Liver (tissue), 9 donors: ENCODE data around the gene FER1L5. TPM values are rescaled to one million over a fixed set of nuclear protein-coding genes. Genes with fewer than 3 reads are reported as not detected.
A peak's percentile ranks its signal among the peaks of the same experiment; 100 is the strongest.

Experiments
- DNase-seq: peaks from one replicate; pipeline ENCODE4 v3.0.0-alpha.2; 2017; ENCODE audit warnings: low spot score
- H3K27ac ChIP-seq, 2 donors: one replicate each; pipeline ENCODE4 v1.7.0; 2013; ENCODE audit warnings: inconsistent platforms in 2 of 2, low read length in 2 of 2, control low read depth in 1 of 2, low read depth in 1 of 2, mild to moderate bottlenecking in 1 of 2
- H3K27me3 ChIP-seq, 4 donors: one replicate each; pipeline versions ENCODE4 v1.6.1 to v1.7.0; 2013; ENCODE audit warnings: low read length in 3 of 4, inconsistent platforms in 1 of 4, mild to moderate bottlenecking in 1 of 4, moderate library complexity in 1 of 4; ENCODE audit not compliant: control insufficient read depth in 4 of 4, insufficient read depth in 4 of 4
- H3K36me3 ChIP-seq, 4 donors: one replicate each; pipeline versions ENCODE4 v1.6.1 to v1.7.0; 2013; ENCODE audit warnings: low read length in 3 of 4, mild to moderate bottlenecking in 3 of 4, low read depth in 1 of 4, moderate library complexity in 1 of 4; ENCODE audit not compliant: control insufficient read depth in 4 of 4, insufficient read depth in 3 of 4
- H3K4me1 ChIP-seq, 4 donors: one replicate each; pipeline versions ENCODE4 v1.6.1 to v1.7.0; 2013; ENCODE audit warnings: low read length in 3 of 4, mild to moderate bottlenecking in 3 of 4, moderate library complexity in 1 of 4; ENCODE audit not compliant: control insufficient read depth in 4 of 4, insufficient read depth in 4 of 4
- H3K4me3 ChIP-seq, 3 donors: one replicate each; pipeline versions ENCODE4 v1.6.1 to v1.7.0; 2013; ENCODE audit warnings: low read length in 3 of 3, control low read depth in 1 of 3, low read depth in 1 of 3, mild to moderate bottlenecking in 1 of 3
- H3K9ac ChIP-seq, 2 donors: one replicate each; pipeline ENCODE4 v1.7.0; 2013; ENCODE audit warnings: low read length in 2 of 2, mild to moderate bottlenecking in 2 of 2, moderate library complexity in 2 of 2, control low read depth in 1 of 2, low read depth in 1 of 2
- H3K9me3 ChIP-seq, 4 donors: one replicate each; pipeline versions ENCODE4 v1.6.1 to v1.7.0; 2013; ENCODE audit warnings: low read length in 3 of 4; ENCODE audit not compliant: control insufficient read depth in 4 of 4
- EGR1 ChIP-seq, 2 donors: IDR thresholded peaks; 2 replicates each; pipeline ENCODE4 v1.6.1; 2016 to 2018; ENCODE audit warnings: antibody characterized with exemption in 2 of 2, low read depth in 2 of 2
- FOXA1 ChIP-seq: IDR thresholded peaks from 2 replicates; pipeline ENCODE4 v1.6.1; 2016; ENCODE audit warnings: antibody characterized with exemption
- FOXA2 ChIP-seq: IDR thresholded peaks from 2 replicates; pipeline ENCODE4 v1.6.1; 2016; ENCODE audit warnings: antibody characterized with exemption
- GABPA ChIP-seq, 2 donors: IDR thresholded peaks in 1 of 2; conservative IDR thresholded peaks in 1 of 2; 2 replicates each; pipeline ENCODE4 v1.6.1; 2016; ENCODE audit warnings: antibody characterized with exemption in 2 of 2, mild to moderate bottlenecking in 1 of 2, moderate library complexity in 1 of 2
- HNF4A ChIP-seq, 2 donors: conservative IDR thresholded peaks; 2 replicates each; pipeline ENCODE4 v1.6.1; 2016; ENCODE audit warnings: antibody characterized with exemption in 2 of 2, mild to moderate bottlenecking in 2 of 2
- HNF4G ChIP-seq: IDR thresholded peaks from 2 replicates; pipeline ENCODE4 v1.6.1; 2016; ENCODE audit warnings: antibody characterized with exemption
- JUND ChIP-seq, 2 donors: IDR thresholded peaks; 2 replicates each; pipeline ENCODE4 v1.6.1; 2016; ENCODE audit warnings: antibody characterized with exemption in 2 of 2
- RXRA ChIP-seq, 2 donors: IDR thresholded peaks; 2 replicates each; pipeline ENCODE4 v1.6.1; 2017 to 2018; ENCODE audit warnings: antibody characterized with exemption in 2 of 2, mild to moderate bottlenecking in 1 of 2
- SP1 ChIP-seq: IDR thresholded peaks from 2 replicates; pipeline ENCODE4 v1.6.1; 2018; ENCODE audit warnings: antibody characterized with exemption, mild to moderate bottlenecking
- TAF1 ChIP-seq: conservative IDR thresholded peaks from 2 replicates; pipeline ENCODE4 v1.6.1; 2016; ENCODE audit warnings: antibody characterized with exemption, mild to moderate bottlenecking
- YY1 ChIP-seq: IDR thresholded peaks from 2 replicates; pipeline ENCODE4 v1.6.1; 2016; ENCODE audit warnings: antibody characterized with exemption, mild to moderate bottlenecking
- WGBS: extraction: QIAGEN DNeasy Blood & Tissue Kit; methylation state at CpG from one replicate; pipeline ENCODE4 v1.1.7; 2013; 5-methylcytosine and 5-hydroxymethylcytosine counted together
- polyA plus RNA-seq, 2 donors: library from polyadenylated mRNA; stranded (reverse) in 1 of 2; unstranded in 1 of 2; fragments of 200-250 nt in 1 of 2; fragments of >200 nt in 1 of 2; fragmentation: Nextera tagmentation in 1 of 2; extraction: Ambion mirVana in 1 of 2; gene quantifications; one replicate each; pipeline versions ENCODE4 v1.2.1 to v1.2.3, GENCODE V29; 2013 to 2015
- total RNA-seq, 2 donors: library from RNA; depleted of rRNA; stranded (reverse); fragments of >200 nt; gene quantifications; one replicate each; pipeline ENCODE4 v1.2.3, GENCODE V29; 2014
- TF ChIP-seq, protein P1 (sequence below): IDR thresholded peaks from 2 replicates; pipeline ENCODE4 v1.6.1; 2016; ENCODE audit warnings: antibody characterized with exemption, mild to moderate bottlenecking
- TF ChIP-seq, protein P2 (sequence below): IDR thresholded peaks from 2 replicates; pipeline ENCODE4 v1.6.1; 2016; ENCODE audit warnings: antibody characterized with exemption
- TF ChIP-seq, protein P3 (sequence below): fragments of 150-350 bp; IDR thresholded peaks from 2 replicates; pipeline ENCODE4 v1.5.1; 2017; ENCODE audit warnings: improper control_type of control experiment, low read depth, low read length; ENCODE audit not compliant: missing input control
- TF ChIP-seq, protein P4 (sequence below): IDR thresholded peaks from 2 replicates; pipeline ENCODE4 v1.6.1; 2016; ENCODE audit warnings: antibody characterized with exemption
- donor health status: healthy.
- donor health status: healthy.
- donor health status: healthy.
- donor health status: healthy.
- donor health status: healthy.

FER1L5 gene
- total and polyA plus RNA-seq, 4 donors, result under 0.01 TPM; not detected in 3

DNA sequence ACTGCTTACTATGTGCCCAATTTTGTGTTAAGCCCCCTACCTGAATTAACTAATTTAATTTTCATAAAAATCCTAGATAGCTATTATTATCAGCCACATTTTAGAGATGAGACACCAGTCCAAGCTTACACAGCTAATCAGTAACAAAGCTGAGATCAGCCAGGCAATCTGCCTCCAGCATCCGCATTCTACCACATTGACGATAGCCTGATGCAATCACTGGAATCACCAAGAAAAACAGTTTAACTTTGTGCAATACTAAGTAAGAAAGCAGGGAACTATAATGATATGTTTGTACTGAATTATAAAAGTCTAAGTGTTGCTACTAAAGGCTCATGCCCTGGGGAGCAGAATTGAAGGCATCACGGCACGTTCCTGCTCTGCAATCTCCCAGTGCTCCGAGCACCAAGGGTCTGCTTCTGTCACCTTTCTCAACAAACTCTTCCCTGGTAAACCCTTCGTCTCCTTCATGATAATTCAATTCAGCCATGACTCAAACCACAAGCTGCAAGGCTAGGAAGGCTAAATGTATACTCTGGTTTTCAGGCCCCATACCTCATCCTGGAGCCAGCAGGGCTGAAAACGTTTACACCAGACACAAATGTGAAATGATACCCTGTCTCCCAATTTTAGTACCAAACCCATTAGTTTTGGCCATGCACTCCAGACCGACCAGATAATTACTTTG is 23.8 kb upstream of the FER1L5 start (continued):
- TF ChIP-seq, protein P1, sequence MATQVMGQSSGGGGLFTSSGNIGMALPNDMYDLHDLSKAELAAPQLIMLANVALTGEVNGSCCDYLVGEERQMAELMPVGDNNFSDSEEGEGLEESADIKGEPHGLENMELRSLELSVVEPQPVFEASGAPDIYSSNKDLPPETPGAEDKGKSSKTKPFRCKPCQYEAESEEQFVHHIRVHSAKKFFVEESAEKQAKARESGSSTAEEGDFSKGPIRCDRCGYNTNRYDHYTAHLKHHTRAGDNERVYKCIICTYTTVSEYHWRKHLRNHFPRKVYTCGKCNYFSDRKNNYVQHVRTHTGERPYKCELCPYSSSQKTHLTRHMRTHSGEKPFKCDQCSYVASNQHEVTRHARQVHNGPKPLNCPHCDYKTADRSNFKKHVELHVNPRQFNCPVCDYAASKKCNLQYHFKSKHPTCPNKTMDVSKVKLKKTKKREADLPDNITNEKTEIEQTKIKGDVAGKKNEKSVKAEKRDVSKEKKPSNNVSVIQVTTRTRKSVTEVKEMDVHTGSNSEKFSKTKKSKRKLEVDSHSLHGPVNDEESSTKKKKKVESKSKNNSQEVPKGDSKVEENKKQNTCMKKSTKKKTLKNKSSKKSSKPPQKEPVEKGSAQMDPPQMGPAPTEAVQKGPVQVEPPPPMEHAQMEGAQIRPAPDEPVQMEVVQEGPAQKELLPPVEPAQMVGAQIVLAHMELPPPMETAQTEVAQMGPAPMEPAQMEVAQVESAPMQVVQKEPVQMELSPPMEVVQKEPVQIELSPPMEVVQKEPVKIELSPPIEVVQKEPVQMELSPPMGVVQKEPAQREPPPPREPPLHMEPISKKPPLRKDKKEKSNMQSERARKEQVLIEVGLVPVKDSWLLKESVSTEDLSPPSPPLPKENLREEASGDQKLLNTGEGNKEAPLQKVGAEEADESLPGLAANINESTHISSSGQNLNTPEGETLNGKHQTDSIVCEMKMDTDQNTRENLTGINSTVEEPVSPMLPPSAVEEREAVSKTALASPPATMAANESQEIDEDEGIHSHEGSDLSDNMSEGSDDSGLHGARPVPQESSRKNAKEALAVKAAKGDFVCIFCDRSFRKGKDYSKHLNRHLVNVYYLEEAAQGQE, result peak; percentile 20
- no peak for TF ChIP-seq EGR1 (IDR thresholded peaks at IDR 0.05; ENCODE audit: low read depth in 2 of 2)

DNA sequence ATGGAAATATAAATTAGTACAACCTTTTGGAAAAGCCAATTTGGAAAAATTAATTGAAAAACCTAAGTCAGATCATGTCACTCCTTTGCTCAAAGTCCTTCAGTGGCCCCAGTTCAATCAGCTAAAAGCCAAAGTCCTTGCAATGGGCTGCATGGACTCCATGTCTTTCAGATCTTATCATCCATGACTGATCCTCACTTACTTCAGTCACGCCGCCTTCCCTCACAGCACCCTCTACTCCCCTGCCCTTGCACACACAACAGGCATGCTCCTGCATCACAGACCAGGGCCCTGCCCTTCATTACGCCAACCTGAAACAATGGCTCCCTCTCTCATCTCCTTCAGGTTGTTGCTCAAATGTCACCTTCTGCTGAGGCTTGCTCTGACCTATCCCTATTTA is 20.0 kb upstream of the FER1L5 start:
- Histone ChIP-seq H3K4me3 (no peak overlapping the region), H3K4me1 (peaks cover 4 to 9% (median 6%) of the 10 kb centered on the region in 4 donors), H3K36me3 (peaks cover 0 to 24% (median 7%) of the 10 kb centered on the region in 4 donors), H3K27me3 (no peaks in the 10 kb centered on the region), H3K27ac (no peak overlapping the region), H3K9me3 (no peaks in the 10 kb centered on the region), H3K9ac (no peak overlapping the region)
- 99% methylated on average over 3 of the region's 3 CpGs for WGBS
- TF ChIP-seq EGR1 (IDR thresholded peaks at IDR 0.05; ENCODE audit: low read depth in 2 of 2) (no peak), HNF4G (no peak), FOXA1 (no peak), HNF4A (conservative IDR thresholded peaks at IDR 0.05) (no peak), FOXA2 (no peak), RXRA (IDR thresholded peaks at IDR 0.05) (no peak), GABPA (IDR thresholded peaks at IDR 0.05 in 1 of 2, conservative IDR thresholded peaks at IDR 0.05 in 1 of 2) (no peak), YY1 (no peak), JUND (IDR thresholded peaks at IDR 0.05) (no peak), TAF1 (no peak), SP1 (no peak)
- TF ChIP-seq, protein P2, sequence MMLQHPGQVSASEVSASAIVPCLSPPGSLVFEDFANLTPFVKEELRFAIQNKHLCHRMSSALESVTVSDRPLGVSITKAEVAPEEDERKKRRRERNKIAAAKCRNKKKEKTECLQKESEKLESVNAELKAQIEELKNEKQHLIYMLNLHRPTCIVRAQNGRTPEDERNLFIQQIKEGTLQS, result no peak
- TF ChIP-seq, protein P3, sequence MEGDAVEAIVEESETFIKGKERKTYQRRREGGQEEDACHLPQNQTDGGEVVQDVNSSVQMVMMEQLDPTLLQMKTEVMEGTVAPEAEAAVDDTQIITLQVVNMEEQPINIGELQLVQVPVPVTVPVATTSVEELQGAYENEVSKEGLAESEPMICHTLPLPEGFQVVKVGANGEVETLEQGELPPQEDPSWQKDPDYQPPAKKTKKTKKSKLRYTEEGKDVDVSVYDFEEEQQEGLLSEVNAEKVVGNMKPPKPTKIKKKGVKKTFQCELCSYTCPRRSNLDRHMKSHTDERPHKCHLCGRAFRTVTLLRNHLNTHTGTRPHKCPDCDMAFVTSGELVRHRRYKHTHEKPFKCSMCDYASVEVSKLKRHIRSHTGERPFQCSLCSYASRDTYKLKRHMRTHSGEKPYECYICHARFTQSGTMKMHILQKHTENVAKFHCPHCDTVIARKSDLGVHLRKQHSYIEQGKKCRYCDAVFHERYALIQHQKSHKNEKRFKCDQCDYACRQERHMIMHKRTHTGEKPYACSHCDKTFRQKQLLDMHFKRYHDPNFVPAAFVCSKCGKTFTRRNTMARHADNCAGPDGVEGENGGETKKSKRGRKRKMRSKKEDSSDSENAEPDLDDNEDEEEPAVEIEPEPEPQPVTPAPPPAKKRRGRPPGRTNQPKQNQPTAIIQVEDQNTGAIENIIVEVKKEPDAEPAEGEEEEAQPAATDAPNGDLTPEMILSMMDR, result no peak
- TF ChIP-seq, protein P4, sequence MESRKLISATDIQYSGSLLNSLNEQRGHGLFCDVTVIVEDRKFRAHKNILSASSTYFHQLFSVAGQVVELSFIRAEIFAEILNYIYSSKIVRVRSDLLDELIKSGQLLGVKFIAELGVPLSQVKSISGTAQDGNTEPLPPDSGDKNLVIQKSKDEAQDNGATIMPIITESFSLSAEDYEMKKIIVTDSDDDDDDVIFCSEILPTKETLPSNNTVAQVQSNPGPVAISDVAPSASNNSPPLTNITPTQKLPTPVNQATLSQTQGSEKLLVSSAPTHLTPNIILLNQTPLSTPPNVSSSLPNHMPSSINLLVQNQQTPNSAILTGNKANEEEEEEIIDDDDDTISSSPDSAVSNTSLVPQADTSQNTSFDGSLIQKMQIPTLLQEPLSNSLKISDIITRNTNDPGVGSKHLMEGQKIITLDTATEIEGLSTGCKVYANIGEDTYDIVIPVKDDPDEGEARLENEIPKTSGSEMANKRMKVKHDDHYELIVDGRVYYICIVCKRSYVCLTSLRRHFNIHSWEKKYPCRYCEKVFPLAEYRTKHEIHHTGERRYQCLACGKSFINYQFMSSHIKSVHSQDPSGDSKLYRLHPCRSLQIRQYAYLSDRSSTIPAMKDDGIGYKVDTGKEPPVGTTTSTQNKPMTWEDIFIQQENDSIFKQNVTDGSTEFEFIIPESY, result no peak
- TF ChIP-seq, protein P1, result no peak
- no peak for DNase-seq
